IPS-NIHi11 (cell line): ENCODE measurements around the gene DDX27.
"Not testable (repeated sequence)": the region's sequence is repeated elsewhere in the genome, so short reads cannot be mapped to it uniquely, and the experiment has no call there.

Experiments
- DNase-seq: peaks from one replicate; pipeline ENCODE4 v3.0.0; 2012; ENCODE audit warnings: mixed read lengths, low spot score

DDX27 gene

GRCh38 chr20:49219091-49219923 lies at the start of gene DDX27:
TSS of gene DDX27 (plus strand) at chr20:49219416. CDS start at chr20:49219449, 33 bp downstream.
- peak; percentile 93 for DNase-seq

- DNase-seq, result no peak
These were observed 49.7 kb upstream of the DDX27 start for GRCh38 chr20:49169547-49169946.

- no peak for DNase-seq
These were observed 48.5 kb upstream of the DDX27 start for GRCh38 chr20:49170714-49171113.

- no peak for DNase-seq
These were observed 47.3 kb upstream of the DDX27 start for GRCh38 chr20:49171909-49172308.

GRCh38 chr20:49172413-49172812 lies 46.8 kb upstream of the DDX27 start:
- DNase-seq, result no peak

- no peak for DNase-seq
These were observed 45.0 kb upstream of the DDX27 start for GRCh38 chr20:49174183-49174582.

GRCh38 chr20:49179368-49180277 lies 39.6 kb upstream of the DDX27 start:
- DNase-seq, result no peak

- DNase-seq, result no peak
These were observed 37.8 kb upstream of the DDX27 start for GRCh38 chr20:49181265-49181877.

GRCh38 chr20:49183444-49183843 lies 35.8 kb upstream of the DDX27 start:
- no peak for DNase-seq

GRCh38 chr20:49184084-49184501 lies 35.1 kb upstream of the DDX27 start:
- DNase-seq, result not testable (repeated sequence)

GRCh38 chr20:49184691-49185070 lies 34.5 kb upstream of the DDX27 start:
- DNase-seq, result no peak

- DNase-seq, result no peak
These were observed 34.0 kb upstream of the DDX27 start for GRCh38 chr20:49185071-49185761.

GRCh38 chr20:49186535-49187329 lies 32.5 kb upstream of the DDX27 start:
- DNase-seq, result peak; percentile 17

GRCh38 chr20:49187330-49187850 lies 31.8 kb upstream of the DDX27 start:
- peak; percentile 21 for DNase-seq

- DNase-seq, result peak; percentile 99
These were observed 31.2 kb upstream of the DDX27 start, which contains the start of gene STAU1 for GRCh38 chr20:49187851-49188641. TSS of gene STAU1 (minus strand) at chr20:49188334. CDS start at chr20:49166201, 22,133 bp downstream.

GRCh38 chr20:49192944-49193518 lies 26.2 kb upstream of the DDX27 start:
- not testable (repeated sequence) for DNase-seq

- no peak for DNase-seq
These were observed 19.4 kb upstream of the DDX27 start for GRCh38 chr20:49199729-49200293.

GRCh38 chr20:49203011-49203410 lies 16.2 kb upstream of the DDX27 start:
- DNase-seq, result no peak

- no peak for DNase-seq
These were observed 15.5 kb upstream of the DDX27 start for GRCh38 chr20:49203746-49204145.
